Fibroblast of skin of right biceps (primary cell): ENCODE measurements around the gene PYGL.
A peak's percentile ranks its signal among the peaks of the same experiment; 100 is the strongest.
"Not testable (repeated sequence)": the region's sequence is repeated elsewhere in the genome, so short reads cannot be mapped to it uniquely, and the experiment has no call there.

ENCODE experiments used
- DNase-seq: peaks from one replicate; pipeline ENCODE4 v3.0.0-alpha.2; 2013

Gene PYGL

DNA sequence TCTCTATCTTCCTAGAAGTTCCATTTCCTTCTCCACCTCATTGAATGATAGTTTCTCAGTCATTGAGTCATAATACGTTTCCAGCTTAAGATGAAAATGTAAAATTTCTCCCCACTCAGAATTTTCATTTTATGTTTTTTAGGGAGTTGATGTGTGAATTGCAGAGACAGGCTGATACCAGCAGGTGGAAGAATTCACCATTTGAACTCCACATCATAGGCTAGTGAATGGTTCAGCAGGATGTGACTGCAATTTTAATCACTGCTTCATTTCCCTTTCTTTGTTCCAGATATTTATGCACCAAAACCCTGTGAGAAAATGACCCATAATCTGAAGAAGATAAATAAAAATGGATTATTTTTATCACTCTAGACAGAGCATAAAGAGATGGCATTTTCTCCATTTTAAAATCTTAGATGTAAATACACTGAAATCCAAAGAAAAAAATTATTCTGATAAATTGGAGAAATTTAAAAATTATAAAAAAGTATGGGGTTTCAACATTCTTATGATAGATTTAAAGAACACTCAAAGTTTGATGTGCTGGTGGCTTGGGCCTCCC, 10.6 kb upstream of the PYGL start:
- peak; percentile 66 for DNase-seq

DNA sequence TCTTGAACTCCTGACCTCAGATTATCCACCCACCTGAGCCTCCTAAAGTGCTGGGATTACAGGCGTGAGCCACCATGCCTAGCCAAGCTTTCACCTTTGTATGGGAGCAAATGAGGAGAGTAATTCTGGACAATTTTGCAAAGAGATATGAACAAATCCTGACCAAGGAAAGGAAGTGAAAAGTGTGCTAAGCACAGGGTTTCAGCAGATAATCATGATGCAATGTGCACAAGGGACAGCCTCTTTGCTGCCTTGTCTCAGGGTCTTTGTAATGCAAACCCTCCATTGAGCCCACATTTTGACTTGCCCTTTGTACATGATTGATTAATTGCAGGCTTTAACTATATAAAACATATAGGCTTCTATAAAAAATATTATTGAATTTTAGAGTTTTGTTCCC, 9.2 kb upstream of the PYGL start:
- DNase-seq: no peak

- DNase-seq: no peak
Measured at GRCh38 chr14:50951032-50951431, 6.7 kb upstream of the PYGL start.

DNA sequence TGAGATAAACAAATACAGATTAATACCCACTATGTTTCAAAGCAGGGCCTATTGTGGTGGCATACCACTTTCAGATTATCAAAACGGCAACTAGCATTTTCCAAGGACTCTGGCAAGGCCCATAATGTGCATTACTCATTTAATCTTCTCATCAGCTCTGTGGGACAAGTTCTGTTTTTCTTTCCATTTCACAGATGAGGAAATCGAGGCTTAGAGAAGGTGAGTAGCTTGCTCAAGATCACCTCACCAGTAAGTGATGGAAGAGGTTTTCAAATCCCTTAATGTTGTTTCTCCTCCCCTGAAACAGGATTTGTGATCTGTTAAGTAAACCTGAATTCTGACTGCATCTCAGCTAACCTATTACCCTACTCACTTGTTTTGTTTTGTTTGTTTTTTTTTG, 3.9 kb upstream of the PYGL start:
- no peak for DNase-seq

- peak; percentile 14 for DNase-seq
Measured at GRCh38 chr14:50947446-50947845, 3.2 kb upstream of the PYGL start.

DNA sequence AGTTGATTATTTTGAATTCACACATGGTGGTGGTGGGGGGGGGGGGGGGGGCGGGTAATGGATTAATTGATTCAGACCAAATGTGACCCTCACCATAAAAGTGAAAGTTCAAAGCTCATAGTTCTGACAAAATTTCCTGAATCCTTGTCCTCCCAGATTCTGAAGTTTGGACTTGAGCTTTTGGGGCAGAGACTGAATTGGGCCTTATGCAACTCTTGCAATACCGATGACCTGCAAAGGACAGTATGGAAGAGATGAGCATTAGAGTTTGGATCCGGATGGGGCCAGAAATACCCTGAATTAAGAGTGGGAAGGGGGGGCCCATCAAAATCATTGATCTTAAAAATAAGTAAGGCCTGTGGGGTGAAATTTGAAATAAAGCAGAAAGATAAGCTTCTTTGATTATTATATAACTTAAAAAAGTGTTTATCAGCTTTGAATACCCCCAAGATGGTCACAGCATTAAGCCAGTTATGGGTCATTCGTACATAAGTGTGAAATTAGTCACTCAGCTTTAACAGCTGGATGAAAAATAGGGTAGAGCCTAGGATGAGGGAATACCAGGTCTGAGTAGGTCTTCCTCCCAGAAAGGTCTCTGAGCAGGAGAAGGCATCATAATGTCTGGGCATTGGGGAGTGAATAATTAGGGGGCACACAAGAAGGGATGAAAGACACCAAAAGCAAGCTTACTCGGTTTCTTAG, 2.1 kb upstream of the PYGL start:
- no peak for DNase-seq

DNA sequence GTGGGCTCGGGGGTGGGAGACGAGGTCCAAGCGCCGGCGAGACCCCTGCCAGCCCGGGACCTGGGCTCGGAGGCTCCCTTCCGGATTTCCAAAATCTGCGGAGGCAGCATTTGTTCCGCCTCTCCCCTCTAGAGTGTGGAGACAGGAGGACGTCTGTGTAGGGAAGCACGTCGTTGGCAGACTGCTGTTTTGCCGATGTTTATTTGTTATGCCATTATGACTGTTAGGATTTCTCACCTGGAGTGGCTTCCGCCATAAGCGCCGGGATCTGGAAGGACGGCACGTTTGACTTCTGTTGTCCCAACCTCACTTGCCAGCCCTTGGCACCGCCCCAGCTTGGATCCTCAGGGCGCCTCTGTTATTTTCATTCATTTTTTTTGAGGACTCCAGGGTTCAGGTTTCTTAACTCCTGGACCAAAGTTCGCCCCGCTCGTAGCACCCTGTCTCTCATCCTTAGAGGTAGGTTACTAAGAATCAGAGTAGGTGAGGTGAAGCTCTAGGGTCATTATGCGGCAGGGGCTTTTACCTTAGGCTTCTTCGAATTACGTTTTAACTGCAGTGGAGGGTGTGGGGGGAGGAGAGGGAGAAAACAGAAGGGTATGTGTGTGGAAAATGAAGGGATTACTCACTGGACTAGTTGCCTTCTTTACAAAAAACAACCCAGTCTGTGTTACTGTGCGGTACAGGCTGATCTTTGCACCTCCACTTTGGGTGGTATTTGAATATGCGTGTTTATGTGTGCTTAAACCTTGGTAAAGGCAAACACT, 547 bp upstream of the PYGL start:
- DNase-seq: peak; percentile 36

GRCh38 chr14:50943261-50943942, 881 bp downstream of the PYGL start:
- peak; percentile 23 for DNase-seq

DNA sequence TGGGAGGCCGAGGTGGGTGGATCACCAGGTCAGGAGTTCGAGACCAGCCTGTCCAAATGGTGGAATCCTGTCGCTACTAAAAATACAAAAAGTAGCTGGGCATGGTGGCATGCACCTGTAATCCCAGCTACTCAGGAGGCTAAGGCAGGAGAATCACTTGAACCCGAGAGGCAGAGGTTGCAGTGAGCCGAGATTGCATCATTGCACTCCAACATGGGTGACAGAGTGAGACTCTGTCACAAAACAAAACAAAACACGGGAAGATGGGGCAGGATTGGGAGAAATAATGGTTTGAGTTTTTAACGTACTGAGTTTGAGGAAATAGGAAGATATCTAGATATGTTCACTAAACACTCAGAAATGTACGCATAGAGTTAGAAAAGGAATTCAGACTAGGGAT, 2.6 kb downstream of the PYGL start:
- not testable (repeated sequence) for DNase-seq

DNA sequence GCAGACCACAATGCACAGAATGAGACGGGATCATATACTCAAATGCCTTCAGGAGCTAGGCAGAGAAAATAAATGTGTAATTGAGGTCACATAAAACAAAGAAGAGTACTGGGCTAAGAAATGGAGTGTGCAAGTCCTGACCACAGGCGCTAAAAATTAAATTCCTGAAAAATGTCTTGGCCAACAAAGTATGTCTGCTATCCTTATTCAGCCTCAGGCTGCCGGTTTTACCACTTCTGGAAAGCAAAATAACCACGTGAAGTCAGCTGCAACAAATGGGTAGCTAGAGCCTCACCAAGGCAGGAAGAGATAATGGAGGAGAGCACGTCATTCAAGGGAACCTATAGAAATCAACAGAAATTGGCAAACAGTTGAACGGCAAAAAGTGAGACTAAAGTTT, 3.1 kb downstream of the PYGL start:
- peak; percentile 67 for DNase-seq

DNA sequence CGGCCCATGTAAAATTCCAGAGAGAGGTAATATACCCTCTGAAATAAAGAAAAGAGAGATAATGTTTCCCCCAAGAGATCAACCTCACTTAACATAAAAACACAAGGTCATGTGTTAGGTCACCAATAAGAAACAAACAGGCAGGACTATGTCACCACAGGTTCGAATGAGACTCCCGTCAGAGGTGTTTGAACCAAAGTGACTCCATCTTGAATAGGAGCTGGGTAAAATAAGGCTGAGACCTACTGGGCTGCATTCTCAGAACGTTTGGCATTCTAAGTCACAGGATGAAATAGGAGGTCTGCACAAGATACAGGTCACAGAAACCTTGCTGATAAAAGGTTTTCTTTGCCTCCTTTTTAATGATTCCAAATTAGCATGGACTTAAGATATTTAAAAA, 6.5 kb downstream of the PYGL start:
- no peak for DNase-seq

- DNase-seq: peak; percentile 71
Measured at GRCh38 chr14:50937325-50937724, 7.0 kb downstream of the PYGL start.

DNA sequence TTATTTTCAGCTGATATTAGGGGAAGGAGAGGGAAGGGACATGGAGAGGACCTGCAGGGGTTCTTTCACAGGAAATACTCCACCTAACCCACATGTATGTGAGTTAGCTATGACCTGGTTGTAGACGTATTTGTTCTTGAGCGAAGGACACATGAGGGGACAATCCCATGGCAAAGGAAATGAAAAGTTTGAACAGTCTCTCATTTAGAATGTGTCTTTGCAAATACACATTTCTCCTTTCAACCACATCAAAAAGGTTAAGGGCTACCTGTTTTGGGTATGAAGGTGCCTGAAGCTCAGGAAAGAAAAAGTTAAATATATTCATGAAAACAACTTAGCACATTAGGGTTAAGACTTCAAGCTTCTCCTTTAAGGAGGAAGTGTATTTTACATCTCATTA, 7.4 kb downstream of the PYGL start:
- DNase-seq: no peak

GRCh38 chr14:50936016-50936340, 8.3 kb downstream of the PYGL start:
- no peak for DNase-seq

DNA sequence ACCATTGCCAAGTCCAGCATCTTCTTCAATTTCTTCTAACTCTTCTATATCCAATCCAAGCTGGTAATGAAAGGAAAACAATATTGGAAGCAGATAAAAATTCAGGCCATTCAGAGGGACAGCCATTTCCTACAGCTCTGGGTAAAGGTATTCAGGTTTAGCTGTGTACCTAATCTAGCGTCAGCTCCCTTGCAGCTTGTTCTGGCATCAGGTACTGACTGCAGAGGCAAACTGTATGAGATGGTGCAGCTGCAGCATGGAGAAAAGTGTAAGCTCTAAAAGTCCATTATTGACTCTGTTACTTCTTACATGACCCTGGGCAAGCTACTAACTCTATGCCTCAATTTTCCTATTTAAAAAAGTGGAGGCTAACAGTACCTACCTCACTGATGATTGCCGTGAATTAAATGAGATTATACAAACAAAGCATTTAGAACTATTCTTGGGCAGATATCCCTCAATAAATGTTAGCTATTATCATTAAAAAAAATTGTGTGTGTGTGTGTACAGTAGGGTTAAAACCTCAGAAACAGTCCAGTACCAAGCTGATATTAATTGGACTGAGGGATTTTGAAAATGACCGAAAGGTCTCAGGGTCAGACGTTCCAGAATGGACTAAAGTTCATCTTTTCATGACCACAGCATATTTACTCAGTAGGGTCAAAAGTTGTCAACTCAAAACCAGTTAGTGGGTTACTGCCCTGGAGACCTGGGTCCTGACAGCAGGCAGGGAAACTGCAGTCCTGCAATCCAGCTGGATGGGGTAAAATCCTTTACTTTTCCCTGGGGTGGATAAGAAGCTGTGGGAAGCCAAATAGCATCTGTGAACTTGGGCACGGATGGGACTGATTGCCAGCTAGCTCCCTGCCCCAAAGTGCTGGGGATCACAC, 8.9 kb downstream of the PYGL start:
- DNase-seq: no peak

- peak; percentile 42 for DNase-seq
Measured at GRCh38 chr14:50932592-50933495, 11.4 kb downstream of the PYGL start.

DNA sequence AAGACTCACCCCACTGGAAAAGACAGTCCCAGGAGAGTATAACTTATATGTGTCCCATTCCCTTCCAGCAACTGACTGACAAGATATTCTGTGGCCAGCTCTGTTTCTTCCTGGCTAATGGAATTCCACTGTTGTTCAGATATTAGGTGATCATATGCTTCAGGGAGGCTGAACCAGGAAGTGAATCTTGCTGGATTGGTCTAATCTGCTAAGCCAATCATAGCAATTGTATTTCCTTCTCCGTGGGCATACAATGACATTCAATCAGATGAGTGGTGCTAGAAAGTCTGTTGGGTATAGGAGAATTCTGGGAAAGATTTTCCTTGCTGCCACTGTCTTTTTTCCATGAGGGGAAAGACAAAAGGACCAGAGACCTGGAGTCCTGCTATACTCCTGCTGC, 12.1 kb downstream of the PYGL start:
- DNase-seq: no peak

- no peak for DNase-seq
Measured at GRCh38 chr14:50931559-50931958, 12.7 kb downstream of the PYGL start.

DNA sequence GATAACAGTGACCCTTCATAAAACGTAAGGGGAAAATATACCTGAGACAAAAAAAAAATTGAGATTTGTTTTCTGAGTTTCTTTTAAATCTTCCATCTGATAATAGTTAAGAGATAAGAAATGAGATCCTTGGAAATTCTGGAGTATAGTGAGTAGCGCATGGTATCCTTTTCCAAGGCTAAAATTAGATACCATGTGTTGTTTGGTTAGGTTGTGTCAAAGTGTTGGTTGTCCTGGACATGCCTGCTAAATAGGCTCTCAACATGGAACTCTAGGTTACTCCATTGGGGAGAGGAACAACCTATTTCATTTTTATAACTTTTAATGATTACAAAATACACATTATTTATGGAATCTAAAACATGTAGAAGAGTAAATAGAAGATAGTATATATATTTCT, 14.8 kb downstream of the PYGL start:
- no peak for DNase-seq

DNA sequence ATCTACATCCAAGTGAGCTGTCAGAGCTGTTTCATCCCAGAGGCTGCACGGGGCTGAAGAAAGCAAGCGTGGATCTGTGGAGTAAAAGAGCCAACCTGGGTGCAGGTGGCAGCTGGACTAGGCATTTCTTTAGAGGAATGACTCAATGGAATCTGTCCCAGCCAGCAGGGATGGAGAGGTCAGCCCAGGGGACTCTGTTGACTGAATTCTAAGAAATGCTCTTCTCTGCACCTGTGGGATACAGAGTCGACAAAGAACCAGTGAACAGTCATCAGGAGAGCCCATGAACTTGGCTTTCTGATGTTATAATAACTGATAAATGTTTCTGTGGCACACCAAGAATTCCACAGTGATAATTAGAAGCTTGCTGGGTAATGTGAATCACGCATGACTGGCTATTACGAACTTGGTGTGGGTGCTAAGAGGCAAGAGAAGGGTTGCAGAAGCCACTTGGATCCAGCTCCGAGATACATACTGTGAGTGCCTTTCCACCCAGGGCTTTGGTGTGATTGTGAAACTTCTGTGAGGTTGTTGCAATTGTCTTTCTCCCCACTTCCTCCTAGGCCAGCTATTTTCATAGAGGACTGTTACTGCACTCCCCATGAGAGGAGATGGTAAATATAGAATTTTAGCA, 16.2 kb downstream of the PYGL start:
- peak; percentile 70 for DNase-seq

DNA sequence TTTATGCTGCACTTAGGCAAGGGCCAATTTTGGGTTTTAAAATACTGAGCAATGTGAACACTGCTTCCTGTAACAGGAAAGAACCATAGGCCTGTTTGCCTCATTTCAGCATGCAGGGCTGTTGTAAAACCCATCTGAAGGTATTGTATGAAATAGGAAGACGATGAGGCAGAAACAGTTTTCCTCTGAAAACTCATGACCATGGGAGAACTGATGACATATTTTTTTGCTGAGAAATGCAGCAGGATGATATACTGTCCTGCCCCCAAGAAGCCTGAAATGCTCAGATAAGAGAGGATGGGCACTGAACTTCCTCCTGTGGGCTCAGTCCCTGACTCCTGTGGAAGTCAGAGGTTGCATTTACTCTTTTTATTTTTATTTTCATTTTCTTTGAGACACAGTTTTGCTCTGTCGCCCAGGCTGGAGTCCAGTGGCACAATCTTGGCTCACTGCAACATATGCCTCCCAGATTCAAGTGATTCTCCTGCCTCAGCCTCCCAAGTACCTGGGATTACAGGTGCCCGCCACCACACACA, 17.4 kb downstream of the PYGL start:
- no peak for DNase-seq
